Measurements from ENCODE around the gene TRANK1. TPM values are rescaled to one million over a fixed set of nuclear protein-coding genes. Genes with fewer than 3 reads are reported as not detected.

TRANK1 gene
- total RNA-seq, 1 donor from 2014 or later: 38.5 TPM

GRCh38 chr3:36928220-36928619 is 16.6 kb downstream of the TRANK1 start:
- Histone ChIP-seq H3K27me3 (no peaks in the 10 kb centered on the region), H3K4me1 (peaks cover 9% of the 10 kb centered on the region), H3K4me3 (no peak overlapping the region), H3K36me3 (no peaks in the 10 kb centered on the region), H3K9me3 (no peaks in the 10 kb centered on the region), H3K27ac (no peak overlapping the region)
- ATAC-seq (no peak), DNase-seq (no peak)
- TF ChIP-seq CTCF (IDR thresholded peaks at IDR 0.05): no peak
- intact Hi-C loops (cut with DNase I): no loop called here

GRCh38 chr3:36926292-36926897 is 18.5 kb downstream of the TRANK1 start:
- DNase-seq (no peak), ATAC-seq (no peak)
- Histone ChIP-seq H3K4me1 (peaks cover 6% of the 10 kb centered on the region), H3K4me3 (no peak overlapping the region), H3K27me3 (no peaks in the 10 kb centered on the region), H3K9me3 (no peaks in the 10 kb centered on the region), H3K27ac (no peak overlapping the region), H3K36me3 (no peaks in the 10 kb centered on the region)
- no peak for TF ChIP-seq CTCF (IDR thresholded peaks at IDR 0.05)
- intact Hi-C loops (cut with DNase I): no loop called here

- H3K4me1 ChIP-seq: peaks cover 6% of the 10 kb centered on the region
- TF ChIP-seq CTCF (IDR thresholded peaks at IDR 0.05): no peak
- no peaks in the 10 kb centered on the region for H3K36me3 ChIP-seq
- H3K9me3 ChIP-seq: no peaks in the 10 kb centered on the region
- H3K27ac ChIP-seq: no peak overlapping the region
- intact Hi-C loops (cut with DNase I): no loop called here
- DNase-seq: no peak
- no peak overlapping the region for H3K4me3 ChIP-seq
- ATAC-seq: no peak
- no peaks in the 10 kb centered on the region for H3K27me3 ChIP-seq
These were observed 19.9 kb downstream of the TRANK1 start for GRCh38 chr3:36924744-36925521.

- Histone ChIP-seq H3K9me3 (no peaks in the 10 kb centered on the region), H3K27ac (no peak overlapping the region), H3K4me3 (no peak overlapping the region), H3K36me3 (no peaks in the 10 kb centered on the region), H3K4me1 (peaks cover 6% of the 10 kb centered on the region), H3K27me3 (no peaks in the 10 kb centered on the region)
- DNase-seq (no peak), ATAC-seq (peak; percentile 44)
- intact Hi-C loops (cut with DNase I): no loop called here
- TF ChIP-seq CTCF (IDR thresholded peaks at IDR 0.05): no peak
These were observed 20.7 kb downstream of the TRANK1 start for GRCh38 chr3:36923981-36924743.

- H3K27ac ChIP-seq: no peak overlapping the region
- H3K27me3 ChIP-seq: no peaks in the 10 kb centered on the region
- intact Hi-C loops (cut with DNase I): no loop called here
- peaks cover 6% of the 10 kb centered on the region for H3K4me1 ChIP-seq
- peak; percentile 61 for ATAC-seq
- no peaks in the 10 kb centered on the region for H3K9me3 ChIP-seq
- no peak for DNase-seq
- TF ChIP-seq CTCF (IDR thresholded peaks at IDR 0.05): no peak
- no peaks in the 10 kb centered on the region for H3K36me3 ChIP-seq
- no peak overlapping the region for H3K4me3 ChIP-seq
These were observed 21.3 kb downstream of the TRANK1 start for GRCh38 chr3:36923523-36923943.
